Heart left ventricle (tissue), 16 donors: Measurements from ENCODE around the gene DTWD2. TPM values are rescaled to one million over a fixed set of nuclear protein-coding genes. Genes with fewer than 3 reads are reported as not detected.

Experiments
- ATAC-seq, 4 donors: fragments of 200-7000 bp; cut with Tn5 transposase; one replicate each; pipeline ENCODE4 v1.9.1; 2020 to 2022; ENCODE audit warnings: moderate library complexity in 4 of 4, mild to moderate bottlenecking in 3 of 4, moderate number of reproducible peaks in 1 of 4
- DNase-seq, 5 donors: peaks; one replicate each; pipeline ENCODE4 v3.0.0-alpha.2; 2020
- H3K27ac ChIP-seq, 12 donors: fragments of 200-600 bp; sonication (generic) in 4 of 12; one replicate each; pipeline versions ENCODE4 v1.5.0 to v1.8.0; 2016 to 2022; ENCODE audit warnings: mild to moderate bottlenecking in 2 of 12
- H3K27me3 ChIP-seq, 9 donors: fragments of 200-600 bp; sonication (generic) in 2 of 9; one replicate each; pipeline versions ENCODE4 v1.5.1 to v1.8.0; 2016 to 2022; ENCODE audit warnings: mild to moderate bottlenecking in 3 of 9
- H3K36me3 ChIP-seq, 9 donors: fragments of 200-600 bp; sonication (generic) in 2 of 9; one replicate each; pipeline versions ENCODE4 v1.5.0 to v1.8.0; 2018 to 2022; ENCODE audit warnings: mild to moderate bottlenecking in 2 of 9
- H3K4me1 ChIP-seq, 12 donors: fragments of 200-600 bp; sonication (generic) in 4 of 12; one replicate each; pipeline versions ENCODE4 v1.5.0 to v1.8.0; 2016 to 2022; ENCODE audit warnings: mild to moderate bottlenecking in 3 of 12
- H3K4me3 ChIP-seq, 12 donors: fragments of 200-600 bp; sonication (generic) in 4 of 12; one replicate each; pipeline versions ENCODE4 v1.5.0 to v1.8.0; 2017 to 2022; ENCODE audit warnings: mild to moderate bottlenecking in 9 of 12, moderate library complexity in 4 of 12
- H3K9me3 ChIP-seq, 12 donors: fragments of 200-600 bp; sonication (generic) in 4 of 12; one replicate each; pipeline versions ENCODE4 v1.5.0 to v1.8.0; 2016 to 2022; ENCODE audit warnings: mild to moderate bottlenecking in 1 of 12
- POLR2A ChIP-seq, 2 donors: fragments of 450-650 bp; IDR thresholded peaks; one replicate each; pipeline ENCODE4 v1.6.1; 2017; ENCODE audit warnings: antibody characterized with exemption in 2 of 2, mild to moderate bottlenecking in 2 of 2, moderate library complexity in 2 of 2
- WGBS, 4 donors: extraction: QIAGEN DNeasy Blood & Tissue Kit in 2 of 4; methylation state at CpG; one replicate each; pipeline versions ENCODE4 v1.1.5 to v1.1.7; 2013 to 2018; 5-methylcytosine and 5-hydroxymethylcytosine counted together
- intact Hi-C, 10 donors: fragments of 100-400 bp; cut with DNase I; formaldehyde crosslinking; loops; one replicate each; pipeline versions ENCODE4 v1.11.1 to v1.14.2; 2022
- polyA plus RNA-seq, 2 donors: library from polyadenylated mRNA; stranded (reverse); fragments of 200-250 nt; gene quantifications; one replicate each; pipeline ENCODE4 v1.2.3, GENCODE V29; 2013
- total RNA-seq, 9 donors: library from RNA; depleted of rRNA in 2 of 9; stranded (reverse); fragments of >200 nt in 2 of 9; fragmentation: NEBNext Ultra II Directional in 3 of 9; extraction: Animal tissue kit (Norgen Biotek cat#: 25700) in 3 of 9; gene quantifications; one replicate each; pipeline versions ENCODE4 v1.1.0 to v1.2.4, GENCODE V29; 2016 to 2023
- TF ChIP-seq, protein P1 (sequence below), 12 donors: fragments of 200-600 bp; sonication (generic) in 4 of 12; IDR thresholded peaks; one replicate each; pipeline versions ENCODE4 v1.5.0 to v1.8.0; 2018 to 2022; ENCODE audit warnings: antibody characterized with exemption in 12 of 12, mild to moderate bottlenecking in 5 of 12
- donor health status: ischemic (EF 13 %, LVEDD 7.1; RV severe dilation, severe dysfunction).
- donor health status: healthy with polysubstance abuse.
- donor health status: DM: no; HTN: yes; CAD: no.
- donor health status: DM: no; HTN: no; CAD: no.
- donor health status: ischemic (EF 25% LVEDD 6.9; RV normal size, moderate dysfunction).
- donor health status: ischemic (EF 25% LVEDD 5.7; RV mildly dilated, moderate dysfunction).
- donor health status: healthy.
- donor health status: DM: yes; HTN: yes; CAD: no.
- donor health status: ischemic (EF 35%, LVEDD 5.7; RV mildly dilated, moderate dysfunction).
- donor health status: nonischemic (EF 11% LVEDD 7.7; RV severe dilation, severe dysfunction).
- donor health status: DM: yes; HTN: yes; CAD: no.
- donor health status: PGD.
- donor health status: ischemic (EF 29% LVEDD 5.4; RV normal size, mild dysfunction).
- donor health status: nonischemic (EF 23%, LVEDD 6.1; RV moderate dilation, normal function).

Gene DTWD2
- total and polyA plus RNA-seq, 11 donors = 3.2 to 16.0 (median 11.7) TPM

GRCh38 chr5:118946138-118946800, 42.1 kb downstream of the DTWD2 start:
- H3K4me1 ChIP-seq = no peaks in the 10 kb centered on the region
- no peak for ATAC-seq
- H3K36me3 ChIP-seq = peaks cover 0 to 17% (median 0%) of the 10 kb centered on the region in 9 donors
- intact Hi-C loops = no loop called here
- no peak for TF ChIP-seq POLR2A (IDR thresholded peaks at IDR 0.05)
- TF ChIP-seq, protein P1, sequence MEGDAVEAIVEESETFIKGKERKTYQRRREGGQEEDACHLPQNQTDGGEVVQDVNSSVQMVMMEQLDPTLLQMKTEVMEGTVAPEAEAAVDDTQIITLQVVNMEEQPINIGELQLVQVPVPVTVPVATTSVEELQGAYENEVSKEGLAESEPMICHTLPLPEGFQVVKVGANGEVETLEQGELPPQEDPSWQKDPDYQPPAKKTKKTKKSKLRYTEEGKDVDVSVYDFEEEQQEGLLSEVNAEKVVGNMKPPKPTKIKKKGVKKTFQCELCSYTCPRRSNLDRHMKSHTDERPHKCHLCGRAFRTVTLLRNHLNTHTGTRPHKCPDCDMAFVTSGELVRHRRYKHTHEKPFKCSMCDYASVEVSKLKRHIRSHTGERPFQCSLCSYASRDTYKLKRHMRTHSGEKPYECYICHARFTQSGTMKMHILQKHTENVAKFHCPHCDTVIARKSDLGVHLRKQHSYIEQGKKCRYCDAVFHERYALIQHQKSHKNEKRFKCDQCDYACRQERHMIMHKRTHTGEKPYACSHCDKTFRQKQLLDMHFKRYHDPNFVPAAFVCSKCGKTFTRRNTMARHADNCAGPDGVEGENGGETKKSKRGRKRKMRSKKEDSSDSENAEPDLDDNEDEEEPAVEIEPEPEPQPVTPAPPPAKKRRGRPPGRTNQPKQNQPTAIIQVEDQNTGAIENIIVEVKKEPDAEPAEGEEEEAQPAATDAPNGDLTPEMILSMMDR (IDR thresholded peaks at IDR 0.05) = no peak
- no peaks in the 10 kb centered on the region for H3K9me3 ChIP-seq
- no peaks in the 10 kb centered on the region for H3K27me3 ChIP-seq
- H3K4me3 ChIP-seq = no peak overlapping the region
- DNase-seq = no peak
- 87 to 92% (median 88%) methylated on average over 2 of the region's 2 CpGs for WGBS, 4 donors
- H3K27ac ChIP-seq = no peak overlapping the region

GRCh38 chr5:118937393-118938061, 50.8 kb downstream of the DTWD2 start:
- Histone ChIP-seq H3K9me3 (no peaks in the 10 kb centered on the region), H3K4me1 (no peaks in the 10 kb centered on the region), H3K36me3 (peaks cover 0 to 16% (median 0%) of the 10 kb centered on the region in 9 donors), H3K27me3 (no peaks in the 10 kb centered on the region), H3K4me3 (no peak overlapping the region), H3K27ac (no peak overlapping the region)
- no peak for TF ChIP-seq POLR2A (IDR thresholded peaks at IDR 0.05)
- TF ChIP-seq, protein P1 (IDR thresholded peaks at IDR 0.05) = no peak
- ATAC-seq = peak in 2 of 4 donors; percentile 36 to 56
- DNase-seq = no peak
- intact Hi-C loops = no loop called here
- 65 to 69% (median 67%) methylated on average over 3 of the region's 3 CpGs for WGBS, 4 donors

DNA sequence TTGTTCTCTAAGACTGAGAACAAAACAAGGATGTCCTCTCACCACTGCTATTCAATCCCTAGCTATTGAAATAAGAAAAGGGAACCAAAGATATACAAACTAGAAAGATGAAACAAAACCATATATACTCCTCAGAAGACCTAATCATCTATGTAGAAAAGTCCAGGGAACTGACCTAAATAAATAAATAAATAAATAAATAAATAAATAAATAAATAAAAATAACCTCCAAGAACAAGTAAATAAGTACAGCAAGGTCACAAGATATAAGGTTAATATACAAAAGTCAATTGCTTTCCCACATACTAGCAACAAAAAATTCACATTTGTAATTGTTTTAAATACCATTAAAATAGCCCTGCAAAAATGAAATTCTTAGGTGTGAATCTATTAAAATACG, 54.6 kb downstream of the DTWD2 start:
- ATAC-seq (no peak), DNase-seq (no peak)
- Histone ChIP-seq H3K27me3 (no peaks in the 10 kb centered on the region), H3K4me3 (no peak overlapping the region), H3K27ac (no peak overlapping the region), H3K4me1 (no peaks in the 10 kb centered on the region), H3K9me3 (peaks cover 0 to 8% (median 0%) of the 10 kb centered on the region in 12 donors), H3K36me3 (peaks cover 0 to 4% (median 0%) of the 10 kb centered on the region in 9 donors)
- WGBS, 4 donors = 92 to 100% (median 98%) methylated on average over 1 of the region's 1 CpG
- TF ChIP-seq, protein P1 (IDR thresholded peaks at IDR 0.05) = no peak
- no peak for TF ChIP-seq POLR2A (IDR thresholded peaks at IDR 0.05)
- intact Hi-C loops = no loop called here

DNA sequence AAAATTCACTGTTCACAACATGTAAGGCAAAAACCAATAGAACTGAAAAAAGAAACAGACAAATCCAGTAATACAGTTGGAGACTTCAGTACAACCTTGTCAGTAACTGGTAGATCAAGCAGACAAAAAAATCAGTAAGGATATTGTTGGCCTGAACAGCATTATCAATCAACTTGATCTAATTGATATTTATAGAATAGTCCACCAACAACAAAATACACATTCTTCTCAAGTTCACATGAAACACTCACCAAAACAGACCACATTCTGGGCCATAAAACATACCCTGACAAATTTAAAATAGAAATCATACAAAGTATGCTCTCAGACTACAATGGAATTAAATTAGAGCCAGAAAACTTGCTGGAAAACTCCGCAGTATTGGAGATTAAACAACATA, 56.8 kb downstream of the DTWD2 start:
- H3K4me3 ChIP-seq = no peak overlapping the region
- TF ChIP-seq, protein P1 (IDR thresholded peaks at IDR 0.05) = no peak
- no peak for TF ChIP-seq POLR2A (IDR thresholded peaks at IDR 0.05)
- no peaks in the 10 kb centered on the region for H3K4me1 ChIP-seq
- H3K36me3 ChIP-seq = peaks cover 0 to 8% (median 0%) of the 10 kb centered on the region in 9 donors
- ATAC-seq (no peak), DNase-seq (no peak)
- intact Hi-C loops = no loop called here
- H3K27ac ChIP-seq = no peak overlapping the region
- H3K9me3 ChIP-seq = peaks cover 0 to 8% (median 0%) of the 10 kb centered on the region in 12 donors
- WGBS, 4 donors = 66 to 89% (median 77%) methylated on average over 1 of the region's 1 CpG
- no peaks in the 10 kb centered on the region for H3K27me3 ChIP-seq
